Measurements from ENCODE around the gene ZMYM4. TPM values are rescaled to one million over a fixed set of nuclear protein-coding genes. Genes with fewer than 3 reads are reported as not detected.

The ZMYM4 gene
- total RNA-seq, 1 donor from 2014 or later: 65.9 TPM

GRCh38 chr1:35287807-35288640 lies 19.5 kb downstream of the ZMYM4 start:
- no peak overlapping the region for H3K4me3 Mint-ChIP-seq (ENCODE audit: unreplicated experiment)
- H3K27me3 Mint-ChIP-seq (ENCODE audit: unreplicated experiment): no peaks in the 10 kb centered on the region
- H3K4me1 Mint-ChIP-seq (ENCODE audit: unreplicated experiment): peaks cover 33% of the 10 kb centered on the region
- peaks cover 13% of the 10 kb centered on the region for H3K36me3 Mint-ChIP-seq (ENCODE audit: unreplicated experiment)
- H3K9me3 Mint-ChIP-seq (ENCODE audit: unreplicated experiment): peaks cover 10% of the 10 kb centered on the region
- no peak for DNase-seq (ENCODE audit: extremely low spot score, unreplicated experiment)
- peak overlapping the region; percentile 58 for H3K27ac Mint-ChIP-seq (ENCODE audit: unreplicated experiment)
- TF ChIP-seq, protein P1, sequence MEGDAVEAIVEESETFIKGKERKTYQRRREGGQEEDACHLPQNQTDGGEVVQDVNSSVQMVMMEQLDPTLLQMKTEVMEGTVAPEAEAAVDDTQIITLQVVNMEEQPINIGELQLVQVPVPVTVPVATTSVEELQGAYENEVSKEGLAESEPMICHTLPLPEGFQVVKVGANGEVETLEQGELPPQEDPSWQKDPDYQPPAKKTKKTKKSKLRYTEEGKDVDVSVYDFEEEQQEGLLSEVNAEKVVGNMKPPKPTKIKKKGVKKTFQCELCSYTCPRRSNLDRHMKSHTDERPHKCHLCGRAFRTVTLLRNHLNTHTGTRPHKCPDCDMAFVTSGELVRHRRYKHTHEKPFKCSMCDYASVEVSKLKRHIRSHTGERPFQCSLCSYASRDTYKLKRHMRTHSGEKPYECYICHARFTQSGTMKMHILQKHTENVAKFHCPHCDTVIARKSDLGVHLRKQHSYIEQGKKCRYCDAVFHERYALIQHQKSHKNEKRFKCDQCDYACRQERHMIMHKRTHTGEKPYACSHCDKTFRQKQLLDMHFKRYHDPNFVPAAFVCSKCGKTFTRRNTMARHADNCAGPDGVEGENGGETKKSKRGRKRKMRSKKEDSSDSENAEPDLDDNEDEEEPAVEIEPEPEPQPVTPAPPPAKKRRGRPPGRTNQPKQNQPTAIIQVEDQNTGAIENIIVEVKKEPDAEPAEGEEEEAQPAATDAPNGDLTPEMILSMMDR (IDR thresholded peaks at IDR 0.05): no peak

DNA sequence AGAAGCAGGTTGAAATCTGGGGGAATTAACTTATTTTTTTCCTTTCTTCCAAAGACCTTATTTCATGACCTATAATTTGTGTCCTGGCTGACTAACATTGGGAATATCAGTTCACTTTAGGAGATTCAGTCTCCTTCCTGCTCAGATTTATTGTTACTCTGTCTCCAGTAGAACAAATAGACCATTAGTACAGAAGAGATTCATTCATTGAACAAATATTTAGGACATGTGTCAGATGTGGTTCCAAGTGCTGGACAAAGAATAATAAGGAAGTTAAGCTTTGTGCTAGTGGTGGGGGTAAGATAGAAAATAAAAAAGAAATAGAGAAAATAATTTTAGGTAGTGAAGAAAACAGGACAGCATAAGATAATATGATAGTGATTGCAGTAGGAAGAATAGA lies 20.3 kb downstream of the ZMYM4 start:
- DNase-seq (ENCODE audit: extremely low spot score, unreplicated experiment): no peak
- Mint-ChIP-seq H3K27ac (ENCODE audit: unreplicated experiment) (peak overlapping the region; percentile 58), H3K9me3 (ENCODE audit: unreplicated experiment) (peaks cover 10% of the 10 kb centered on the region), H3K27me3 (ENCODE audit: unreplicated experiment) (no peaks in the 10 kb centered on the region), H3K4me3 (ENCODE audit: unreplicated experiment) (no peak overlapping the region), H3K36me3 (ENCODE audit: unreplicated experiment) (peaks cover 16% of the 10 kb centered on the region), H3K4me1 (ENCODE audit: unreplicated experiment) (peaks cover 33% of the 10 kb centered on the region)
- TF ChIP-seq, protein P1 (IDR thresholded peaks at IDR 0.05): no peak

DNA sequence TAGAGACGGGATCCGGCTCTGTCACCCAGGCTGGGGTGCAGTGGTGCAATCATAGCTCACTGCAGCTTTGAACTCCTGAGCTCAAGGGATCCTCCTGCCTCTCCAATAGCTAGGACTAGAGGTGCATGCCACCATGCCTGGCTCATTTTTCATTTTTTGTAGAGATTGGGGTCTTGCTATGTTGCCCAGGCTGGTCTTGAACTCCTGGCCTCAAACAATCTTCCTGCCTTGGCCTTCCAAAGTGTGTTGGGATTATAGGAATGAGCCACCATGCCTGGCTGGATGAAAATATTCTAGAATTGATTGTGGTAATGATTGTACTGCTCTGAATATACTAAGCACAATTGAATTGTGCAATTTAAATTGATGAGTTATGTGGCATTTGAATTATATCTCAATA lies 21.9 kb downstream of the ZMYM4 start:
- Mint-ChIP-seq H3K4me3 (ENCODE audit: unreplicated experiment) (no peak overlapping the region), H3K27ac (ENCODE audit: unreplicated experiment) (peak overlapping the region; percentile 25), H3K36me3 (ENCODE audit: unreplicated experiment) (peaks cover 3% of the 10 kb centered on the region), H3K9me3 (ENCODE audit: unreplicated experiment) (no peaks in the 10 kb centered on the region), H3K27me3 (ENCODE audit: unreplicated experiment) (no peaks in the 10 kb centered on the region), H3K4me1 (ENCODE audit: unreplicated experiment) (peaks cover 33% of the 10 kb centered on the region)
- TF ChIP-seq, protein P1 (IDR thresholded peaks at IDR 0.05): no peak
- no peak for DNase-seq (ENCODE audit: extremely low spot score, unreplicated experiment)

DNA sequence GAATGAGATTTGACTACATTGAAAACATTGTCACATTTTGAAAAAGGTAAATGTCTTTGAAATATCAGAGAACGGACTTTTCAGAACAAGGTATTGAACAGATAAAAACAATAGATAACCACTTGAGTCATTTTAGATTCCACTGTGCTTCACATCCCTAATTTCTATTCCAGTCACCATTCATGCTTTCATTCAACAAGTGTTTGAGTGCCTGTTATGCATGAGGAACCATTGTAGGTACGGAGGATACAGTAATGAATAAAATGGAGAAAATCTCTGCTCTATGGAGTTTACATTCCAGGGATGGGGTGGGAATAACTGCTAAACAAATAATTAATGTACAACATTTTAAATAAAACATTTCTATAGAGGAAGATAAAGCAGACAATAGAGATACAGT lies 26.3 kb downstream of the ZMYM4 start:
- Mint-ChIP-seq H3K27me3 (ENCODE audit: unreplicated experiment) (no peaks in the 10 kb centered on the region), H3K9me3 (ENCODE audit: unreplicated experiment) (no peaks in the 10 kb centered on the region), H3K36me3 (ENCODE audit: unreplicated experiment) (peaks cover 5% of the 10 kb centered on the region), H3K27ac (ENCODE audit: unreplicated experiment) (no peak overlapping the region), H3K4me3 (ENCODE audit: unreplicated experiment) (no peak overlapping the region), H3K4me1 (ENCODE audit: unreplicated experiment) (peaks cover 16% of the 10 kb centered on the region)
- TF ChIP-seq, protein P1 (IDR thresholded peaks at IDR 0.05): no peak
- DNase-seq (ENCODE audit: extremely low spot score, unreplicated experiment): no peak

DNA sequence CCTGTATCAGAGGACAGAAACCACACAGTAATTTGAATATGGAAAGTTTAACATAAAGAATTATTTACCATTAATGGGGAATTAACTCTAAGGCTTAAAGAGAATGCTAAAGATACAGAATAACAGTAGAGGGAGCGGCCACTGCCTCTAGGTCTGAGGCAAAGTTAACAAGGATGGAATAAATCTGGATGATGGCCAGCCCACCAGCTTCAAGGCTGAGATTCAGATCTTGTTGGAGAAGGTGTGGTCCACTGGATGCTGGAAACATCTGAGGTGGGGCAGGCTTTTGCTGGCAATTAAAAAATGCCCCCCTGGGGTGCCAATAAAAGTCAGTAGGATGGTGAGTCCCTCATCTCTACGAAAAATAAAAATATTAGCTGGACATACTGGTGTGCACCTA lies 29.4 kb downstream of the ZMYM4 start:
- Mint-ChIP-seq H3K4me1 (ENCODE audit: unreplicated experiment) (peaks cover 7% of the 10 kb centered on the region), H3K36me3 (ENCODE audit: unreplicated experiment) (peaks cover 7% of the 10 kb centered on the region), H3K27me3 (ENCODE audit: unreplicated experiment) (no peaks in the 10 kb centered on the region), H3K4me3 (ENCODE audit: unreplicated experiment) (no peak overlapping the region), H3K27ac (ENCODE audit: unreplicated experiment) (no peak overlapping the region), H3K9me3 (ENCODE audit: unreplicated experiment) (no peaks in the 10 kb centered on the region)
- DNase-seq (ENCODE audit: extremely low spot score, unreplicated experiment): no peak
- TF ChIP-seq, protein P1 (IDR thresholded peaks at IDR 0.05): no peak
